Nephron progenitor cell (in vitro differentiated cells): Measurements from ENCODE around the gene RXRG.
A peak's percentile ranks its signal among the peaks of the same experiment; 100 is the strongest.

Experiments
- DNase-seq: peaks from one replicate; pipeline ENCODE4 v3.0.0; 2021
- H3K27ac Mint-ChIP-seq: 2 replicates; pipeline ENCODE4 v1.8.0; 2021; ENCODE audit warnings: mild to moderate bottlenecking, moderate library complexity, mixed read lengths
- H3K27me3 Mint-ChIP-seq: 2 replicates; pipeline ENCODE4 v1.8.0; 2021; ENCODE audit warnings: mild to moderate bottlenecking, low read depth, mixed read lengths; ENCODE audit not compliant: poor library complexity
- H3K36me3 Mint-ChIP-seq: 2 replicates; pipeline ENCODE4 v1.8.0; 2021; ENCODE audit warnings: low read depth, mixed read lengths
- H3K4me1 Mint-ChIP-seq: 2 replicates; pipeline ENCODE4 v1.8.0; 2021; ENCODE audit warnings: mixed read lengths
- H3K4me3 Mint-ChIP-seq: 2 replicates; pipeline ENCODE4 v1.8.0; 2021; ENCODE audit warnings: mild to moderate bottlenecking, moderate library complexity, mixed read lengths
- H3K9me3 Mint-ChIP-seq: 2 replicates; pipeline ENCODE4 v1.8.0; 2021; ENCODE audit warnings: mild to moderate bottlenecking, moderate library complexity, mixed read lengths
- TF ChIP-seq, protein P1 (sequence below): fragments of 200-600 bp; sonication (generic); IDR thresholded peaks from 2 replicates; pipeline ENCODE4 v1.5.0; 2021; ENCODE audit warnings: antibody characterized with exemption

The RXRG gene

GRCh38 chr1:165444897-165445370, at the start of gene RXRG:
Gene RXRG, minus strand, starts transcription at chr1:165445126. Its CDS starts 233 bp downstream, at chr1:165444893.
- Mint-ChIP-seq H3K27me3 (peaks cover 23% of the 10 kb centered on the region), H3K4me3 (no peak within 1 kb of the TSS), H3K36me3 (no peaks in the 10 kb centered on the region), H3K27ac (no peak within 1 kb of the TSS), H3K4me1 (peaks cover 18% of the 10 kb centered on the region), H3K9me3 (no peaks in the 10 kb centered on the region)
- TF ChIP-seq, protein P1, sequence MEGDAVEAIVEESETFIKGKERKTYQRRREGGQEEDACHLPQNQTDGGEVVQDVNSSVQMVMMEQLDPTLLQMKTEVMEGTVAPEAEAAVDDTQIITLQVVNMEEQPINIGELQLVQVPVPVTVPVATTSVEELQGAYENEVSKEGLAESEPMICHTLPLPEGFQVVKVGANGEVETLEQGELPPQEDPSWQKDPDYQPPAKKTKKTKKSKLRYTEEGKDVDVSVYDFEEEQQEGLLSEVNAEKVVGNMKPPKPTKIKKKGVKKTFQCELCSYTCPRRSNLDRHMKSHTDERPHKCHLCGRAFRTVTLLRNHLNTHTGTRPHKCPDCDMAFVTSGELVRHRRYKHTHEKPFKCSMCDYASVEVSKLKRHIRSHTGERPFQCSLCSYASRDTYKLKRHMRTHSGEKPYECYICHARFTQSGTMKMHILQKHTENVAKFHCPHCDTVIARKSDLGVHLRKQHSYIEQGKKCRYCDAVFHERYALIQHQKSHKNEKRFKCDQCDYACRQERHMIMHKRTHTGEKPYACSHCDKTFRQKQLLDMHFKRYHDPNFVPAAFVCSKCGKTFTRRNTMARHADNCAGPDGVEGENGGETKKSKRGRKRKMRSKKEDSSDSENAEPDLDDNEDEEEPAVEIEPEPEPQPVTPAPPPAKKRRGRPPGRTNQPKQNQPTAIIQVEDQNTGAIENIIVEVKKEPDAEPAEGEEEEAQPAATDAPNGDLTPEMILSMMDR = no peak
- peak; percentile 76 for DNase-seq

GRCh38 chr1:165492845-165493373, 48.0 kb upstream of the RXRG start:
- H3K27ac Mint-ChIP-seq = no peak overlapping the region
- H3K4me3 Mint-ChIP-seq = no peak overlapping the region
- peaks cover 2% of the 10 kb centered on the region for H3K27me3 Mint-ChIP-seq
- TF ChIP-seq, protein P1 = no peak
- H3K4me1 Mint-ChIP-seq = peaks cover 60% of the 10 kb centered on the region
- no peak for DNase-seq
- no peaks in the 10 kb centered on the region for H3K9me3 Mint-ChIP-seq
- H3K36me3 Mint-ChIP-seq = no peaks in the 10 kb centered on the region

GRCh38 chr1:165490175-165490574, 45.2 kb upstream of the RXRG start:
- H3K27me3 Mint-ChIP-seq = peaks cover 8% of the 10 kb centered on the region
- no peaks in the 10 kb centered on the region for H3K36me3 Mint-ChIP-seq
- TF ChIP-seq, protein P1 = no peak
- no peak overlapping the region for H3K4me3 Mint-ChIP-seq
- no peaks in the 10 kb centered on the region for H3K9me3 Mint-ChIP-seq
- DNase-seq = no peak
- H3K4me1 Mint-ChIP-seq = peaks cover 66% of the 10 kb centered on the region
- peak overlapping the region; percentile 24 for H3K27ac Mint-ChIP-seq

- H3K4me3 Mint-ChIP-seq = no peak overlapping the region
- peaks cover 8% of the 10 kb centered on the region for H3K27me3 Mint-ChIP-seq
- TF ChIP-seq, protein P1 = no peak
These were observed 43.0 kb upstream of the RXRG start for GRCh38 chr1:165487921-165488320.

DNA sequence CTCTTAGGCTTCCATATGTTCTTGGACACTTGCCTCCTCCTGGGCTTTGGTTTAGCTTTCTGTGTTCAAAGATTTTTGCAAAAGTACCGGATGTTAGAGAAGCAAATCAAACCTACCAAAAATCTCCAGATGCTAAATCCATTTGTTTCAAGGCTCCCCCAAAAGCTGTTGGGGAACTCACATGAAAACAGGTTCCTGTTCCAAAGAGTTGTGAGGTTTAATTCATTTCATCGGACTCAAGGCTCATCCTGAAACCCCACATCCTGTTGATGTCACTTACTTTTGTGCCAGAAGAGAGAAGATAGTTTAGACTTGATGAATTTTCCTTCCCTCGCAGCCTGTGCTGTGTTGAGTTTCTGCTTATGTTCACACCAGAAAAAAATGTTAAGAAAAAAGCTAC, 41.7 kb upstream of the RXRG start:
- no peaks in the 10 kb centered on the region for H3K9me3 Mint-ChIP-seq
- TF ChIP-seq, protein P1 = no peak

More at GRCh38 chr1:165487921-165488320, 43.0 kb upstream of the RXRG start:
- Mint-ChIP-seq H3K27ac (no peak overlapping the region), H3K36me3 (no peaks in the 10 kb centered on the region), H3K4me1 (peaks cover 73% of the 10 kb centered on the region), H3K9me3 (no peaks in the 10 kb centered on the region)
- peak; percentile 20 for DNase-seq

DNA sequence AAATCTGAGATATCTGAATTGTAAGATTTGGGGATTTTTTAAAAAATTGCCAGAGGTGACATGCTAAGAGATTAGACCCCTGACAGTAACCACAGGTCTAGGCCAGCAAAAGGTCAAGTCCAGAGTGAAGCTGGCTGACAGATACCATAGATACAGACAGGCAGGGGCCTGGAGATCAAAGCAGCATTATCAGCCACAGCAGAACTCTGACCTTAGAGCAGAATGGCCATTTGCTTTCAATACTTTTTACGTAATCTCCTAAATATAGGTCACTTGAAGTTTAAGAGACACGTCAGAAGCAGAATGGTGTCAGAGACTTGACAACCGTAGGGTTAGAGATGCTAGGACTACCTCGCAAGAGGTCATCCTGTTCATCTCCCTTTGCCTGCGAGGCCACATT, 40.8 kb upstream of the RXRG start:
- Mint-ChIP-seq H3K4me1 (peaks cover 78% of the 10 kb centered on the region), H3K36me3 (no peaks in the 10 kb centered on the region), H3K9me3 (no peaks in the 10 kb centered on the region), H3K4me3 (no peak overlapping the region), H3K27me3 (peaks cover 8% of the 10 kb centered on the region), H3K27ac (no peak overlapping the region)
- DNase-seq = no peak
- TF ChIP-seq, protein P1 = no peak

More for the DNA sequence above, 41.7 kb upstream of the RXRG start:
- Mint-ChIP-seq H3K4me3 (no peak overlapping the region), H3K27ac (no peak overlapping the region), H3K27me3 (peaks cover 8% of the 10 kb centered on the region), H3K36me3 (no peaks in the 10 kb centered on the region), H3K4me1 (peaks cover 77% of the 10 kb centered on the region)
- DNase-seq = no peak
